Subcutaneous adipose tissue (tissue), 4 donors: ENCODE results near the gene TRRAP. TPM values are rescaled to one million over a fixed set of nuclear protein-coding genes. Genes with fewer than 3 reads are reported as not detected.

ENCODE experiments used
- CTCF ChIP-seq: fragments of 450-650 bp; IDR thresholded peaks from one replicate; pipeline ENCODE4 v1.5.1; 2016; ENCODE audit warnings: low read depth, mild to moderate bottlenecking, control low read depth, antibody characterized with exemption, moderate library complexity
- total RNA-seq, 4 donors: library from RNA; depleted of rRNA; stranded (reverse); fragments of >200 nt; gene quantifications; one replicate each; pipeline ENCODE4 v1.1.0, GENCODE V29; 2016

The TRRAP gene
- total RNA-seq, 4 donors from 2014 or later = 22.7 to 30.8 (median 28.4) TPM

- TF ChIP-seq CTCF = no peak
Measured at GRCh38 chr7:99039384-99039891, 161.1 kb downstream of the TRRAP start.

DNA sequence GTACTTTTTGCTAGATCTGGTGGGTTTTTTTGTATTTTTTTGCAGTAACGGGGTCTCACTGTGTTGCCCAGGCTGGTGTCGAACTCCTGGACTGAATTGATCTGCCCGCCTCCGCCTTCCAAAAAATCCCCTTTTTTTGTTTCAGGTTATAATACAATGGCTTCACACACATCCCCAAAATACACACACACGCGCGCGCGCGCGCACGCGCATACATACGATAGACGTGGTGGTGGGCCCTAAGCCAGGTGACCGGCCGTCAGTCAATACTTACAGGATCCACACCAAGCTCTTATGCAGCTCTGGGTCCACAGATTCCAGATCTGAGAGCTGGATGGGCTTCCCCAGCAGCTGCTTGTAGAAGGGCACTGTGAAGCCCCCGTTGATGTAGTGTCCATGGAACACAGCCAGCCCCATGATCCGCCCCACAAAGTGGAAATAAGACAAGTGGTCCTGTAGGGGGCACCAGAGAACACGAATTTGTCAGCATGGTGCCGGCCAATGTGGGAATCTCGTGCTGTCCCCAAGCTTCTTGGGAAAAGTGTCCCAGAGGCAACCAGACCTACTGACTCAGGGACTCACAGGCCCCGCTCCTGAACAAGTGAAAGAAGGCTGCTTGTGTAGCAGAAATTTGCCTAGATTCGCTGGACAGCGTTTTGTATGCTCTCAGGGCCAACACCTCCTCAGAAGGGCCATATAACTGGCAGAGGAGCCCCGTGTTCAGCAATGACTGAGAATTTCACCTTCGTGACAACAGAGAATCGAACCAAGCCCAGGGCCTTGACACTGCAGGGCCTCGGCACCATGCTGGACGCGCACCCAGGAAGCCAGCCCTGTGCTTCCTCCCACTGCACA, 162.0 kb downstream of the TRRAP start:
- no peak for TF ChIP-seq CTCF

DNA sequence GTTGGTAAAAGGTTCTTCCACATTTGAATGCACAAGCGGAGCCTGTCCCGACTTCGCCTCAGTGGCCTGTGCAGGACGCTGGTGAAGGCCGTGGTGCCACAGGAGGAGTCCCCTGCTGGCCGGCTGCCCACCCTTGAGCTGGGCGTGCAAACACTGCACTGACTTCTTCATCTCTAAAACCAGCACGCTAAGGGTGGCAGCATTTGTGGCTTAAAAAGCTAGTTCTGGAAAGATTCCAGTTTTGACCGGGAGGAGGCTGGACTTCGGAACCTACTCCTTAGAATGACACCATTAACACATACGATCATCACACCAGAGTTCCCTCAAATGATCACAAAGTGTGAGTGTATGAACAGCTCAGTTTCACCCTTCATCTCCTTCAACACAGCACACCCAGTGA, 163.2 kb downstream of the TRRAP start:
- no peak for TF ChIP-seq CTCF

- TF ChIP-seq CTCF = no peak
Measured at GRCh38 chr7:99042957-99043356, 164.6 kb downstream of the TRRAP start.

DNA sequence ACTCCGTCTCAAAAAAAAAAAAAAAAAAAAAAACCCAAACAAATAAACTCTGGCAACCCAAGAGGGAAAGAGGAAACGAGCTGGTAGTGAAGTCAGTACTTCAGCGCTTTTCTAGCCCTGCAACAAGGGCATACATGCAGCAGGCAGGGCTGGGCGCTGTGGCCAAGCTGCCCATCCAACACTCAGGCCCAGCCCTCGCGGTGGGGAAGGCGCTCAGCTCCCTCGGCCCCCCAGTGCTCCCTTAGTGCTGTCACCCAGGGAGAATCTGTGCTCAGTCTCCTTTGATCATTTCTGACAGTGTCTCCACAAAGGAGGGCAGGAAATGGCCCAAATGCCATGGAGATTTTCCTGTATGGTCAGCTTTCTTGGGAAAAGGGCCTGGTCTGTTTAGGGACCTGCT, 168.4 kb downstream of the TRRAP start:
- no peak for TF ChIP-seq CTCF

DNA sequence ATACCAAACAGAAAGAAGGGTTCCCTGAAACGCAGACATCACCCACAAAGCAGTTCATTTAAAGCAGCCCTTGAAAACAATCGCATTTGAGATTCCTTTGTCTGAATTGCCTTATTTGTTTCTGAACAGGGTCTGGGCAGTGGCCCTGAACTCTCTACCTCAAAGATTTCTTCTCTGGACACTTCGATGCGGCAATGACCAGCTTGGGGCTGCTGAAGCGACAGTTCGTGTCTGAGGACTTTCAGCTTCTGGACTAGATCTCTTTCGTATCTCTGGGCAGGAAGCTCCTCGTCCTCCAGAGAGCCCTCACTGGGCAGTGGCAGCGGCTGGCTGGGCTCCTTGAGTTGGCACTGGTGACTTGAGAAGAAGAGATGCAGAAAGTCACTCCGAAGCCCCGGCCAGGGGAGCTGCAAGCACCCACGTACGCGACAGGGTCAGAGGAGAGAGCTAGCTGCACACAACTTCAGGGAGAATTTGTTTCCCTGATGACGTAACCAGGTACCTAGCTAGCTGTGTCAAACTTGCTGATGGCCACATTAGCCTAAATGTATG, 169.3 kb downstream of the TRRAP start:
- TF ChIP-seq CTCF = no peak

DNA sequence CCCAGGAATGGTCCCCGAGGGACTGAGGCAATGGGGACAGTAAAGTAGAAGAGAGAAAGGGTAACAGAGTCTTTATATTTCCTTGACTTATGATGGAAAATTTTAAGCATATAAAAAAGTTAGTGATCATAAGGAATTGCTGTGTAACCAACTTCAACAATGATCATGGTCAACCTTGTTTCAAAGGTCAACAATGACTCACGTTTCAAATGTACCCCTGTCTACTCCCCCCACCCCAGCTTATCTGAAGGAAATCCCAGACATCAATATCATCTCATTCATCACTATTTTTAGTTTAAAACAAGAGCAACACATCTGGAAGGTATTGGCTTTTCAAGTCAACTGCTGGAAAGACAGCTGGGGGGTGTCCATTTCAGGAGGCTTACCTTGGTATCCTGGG, 172.6 kb downstream of the TRRAP start:
- TF ChIP-seq CTCF = no peak
